A549 (cell line): ENCODE results near the gene HTR5A.

ENCODE experiments used
- CTCF ChIP-seq: fragments of >200 bp; sonication (Bioruptor Twin); formaldehyde crosslinking; IDR thresholded peaks from 3 replicates; pipeline ENCODE4 v1.5.1; 2016
- MAX ChIP-seq: IDR thresholded peaks from 2 replicates; pipeline ENCODE4 v1.6.1; 2012
- POLR2A ChIP-seq: IDR thresholded peaks from 2 replicates; pipeline ENCODE4 v1.6.1; 2012; ENCODE audit warnings: mild to moderate bottlenecking, low read length
- POLR2AphosphoS2 ChIP-seq: conservative IDR thresholded peaks from 2 replicates; pipeline ENCODE4 v1.6.1; 2012; ENCODE audit warnings: low read length, improper control_type of control experiment, inconsistent platforms
- RAD21 ChIP-seq, 2 experiments: fragments of >200 bp in 1 of 2; sonication (Bioruptor Twin) in 1 of 2; formaldehyde crosslinking in 1 of 2; IDR thresholded peaks in 1 of 2; conservative IDR thresholded peaks in 1 of 2; 2 replicates in 1 of 2; 3 replicates in 1 of 2; pipeline ENCODE4 v1.6.1; 2012 to 2018; ENCODE audit warnings: inconsistent platforms in 1 of 2
- REST ChIP-seq: fragments of 200-600 bp; sonication (generic); IDR thresholded peaks from 2 replicates; pipeline ENCODE4 v1.6.1; 2016; ENCODE audit warnings: antibody characterized with exemption, mild to moderate bottlenecking, moderate library complexity
- RFX5 ChIP-seq: fragments of 450-650 bp; IDR thresholded peaks from 2 replicates; pipeline ENCODE4 v1.7.1; 2014; ENCODE audit warnings: antibody characterized with exemption, mild to moderate bottlenecking, moderate library complexity

DNA sequence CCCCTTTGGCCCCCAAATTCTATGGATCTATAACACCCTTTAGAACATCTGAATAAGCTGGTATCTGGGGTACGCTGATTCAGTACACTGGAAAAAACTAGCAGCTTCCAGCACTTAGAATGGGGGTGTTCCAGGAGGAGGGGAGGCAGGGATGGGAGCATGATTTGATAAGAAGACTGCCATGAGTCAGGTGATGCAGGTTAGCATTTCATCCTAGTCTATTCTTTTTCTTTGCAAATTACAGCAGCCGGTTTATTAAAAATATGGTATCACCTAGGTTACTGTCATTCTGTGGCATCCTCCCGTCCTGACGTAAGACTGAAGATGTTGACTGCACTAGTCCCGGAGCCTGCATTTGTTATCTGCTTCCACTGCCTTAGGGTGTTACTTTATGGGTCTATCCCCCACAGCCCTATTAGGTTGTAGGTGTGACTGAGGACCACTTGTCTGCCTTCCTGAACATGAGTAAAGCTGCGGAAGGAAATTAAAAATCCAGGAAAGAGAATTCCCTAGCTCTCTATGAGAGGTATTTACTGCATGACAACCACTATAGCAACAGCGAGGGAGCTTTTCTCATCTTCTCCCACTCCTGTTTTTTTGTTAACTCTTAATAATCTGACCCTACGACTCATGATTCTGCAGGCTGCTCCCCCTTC is 1.9 kb downstream of the HTR5A start:
- no peak for TF ChIP-seq CTCF
- no peak for TF ChIP-seq POLR2A
- TF ChIP-seq MAX, result no peak
- TF ChIP-seq RFX5, result no peak
- TF ChIP-seq POLR2AphosphoS2, result no peak
- TF ChIP-seq RAD21 (conservative IDR thresholded peaks at IDR 0.05 in 1 of 2, IDR thresholded peaks at IDR 0.05 in 1 of 2), result no peak
- no peak for TF ChIP-seq REST
